ENCODE results near the gene SLC18A3. TPM values are rescaled to one million over a fixed set of nuclear protein-coding genes. Genes with fewer than 3 reads are reported as not detected.

Gene SLC18A3
- total RNA-seq, 1 experiment from 2014 or later = not detected

DNA sequence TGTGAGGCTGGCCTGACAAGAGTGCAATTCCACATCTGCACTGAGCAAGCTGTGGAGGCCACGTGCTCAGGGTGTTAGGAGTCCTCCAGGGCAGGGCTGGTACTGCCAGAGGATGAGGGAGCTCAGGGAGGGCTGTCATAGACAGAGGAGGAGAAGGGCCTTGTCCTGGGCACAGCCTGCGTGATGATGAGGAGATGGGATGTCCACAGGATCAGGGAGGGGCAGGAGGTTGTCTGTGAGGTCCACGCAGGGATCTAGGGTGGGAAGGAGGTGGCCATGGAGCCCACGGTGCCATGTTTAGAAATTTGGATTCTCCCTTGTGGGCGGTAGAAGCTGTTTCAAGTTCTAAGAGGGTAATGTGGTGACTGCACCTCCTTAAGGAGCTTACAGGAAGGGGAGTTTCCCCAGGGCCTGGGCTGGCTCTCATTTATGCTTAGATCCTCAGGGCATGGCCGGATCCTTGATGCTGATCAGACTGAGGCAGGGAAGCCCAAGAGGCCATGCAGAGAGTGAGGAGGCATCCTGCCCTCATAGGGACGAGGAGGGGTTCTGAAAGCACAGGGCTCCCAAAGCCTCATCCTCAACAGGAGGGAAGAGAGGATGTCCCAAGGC is 34.0 kb downstream of the SLC18A3 start:
- no peaks in the 10 kb centered on the region for H3K9me3 ChIP-seq (ENCODE audit: control insufficient read depth, low read depth, low read length)
- H3K9ac ChIP-seq (ENCODE audit: extremely low read depth, insufficient read length, low read length) = no peak overlapping the region
- H3K9me3 Mint-ChIP-seq = no peaks in the 10 kb centered on the region
- H3K27me3 ChIP-seq (ENCODE audit: insufficient read depth, low read length) = no peaks in the 10 kb centered on the region; the same call in 1 of the 2 replicates
- no peak overlapping the region for H3K56ac ChIP-seq (ENCODE audit: insufficient read length, low read depth, low read length)
- H2AFZ ChIP-seq (ENCODE audit: low read length) = no peak overlapping the region
- no peak overlapping the region for H3K23ac ChIP-seq (ENCODE audit: insufficient read length, low read depth, low read length)
- no peak overlapping the region for H4K8ac ChIP-seq (replicated peaks; ENCODE audit: insufficient read length, low read depth, low read length)
- no peak overlapping the region for H3K4me3 Mint-ChIP-seq
- H2BK20ac ChIP-seq (ENCODE audit: low read depth, low read length, poor library complexity, severe bottlenecking) = no peak overlapping the region
- no peak overlapping the region for H2AK5ac ChIP-seq (ENCODE audit: insufficient read length, low read length)
- no peak overlapping the region for H3T11ph ChIP-seq (ENCODE audit: low read length)
- no peak overlapping the region for H2BK120ac ChIP-seq (ENCODE audit: low read depth, low read length, poor library complexity, severe bottlenecking)
- H3K36me3 Mint-ChIP-seq (ENCODE audit: insufficient read depth in 1 of 3, low read depth in 3 of 3) = no peaks in the 10 kb centered on the region
- no peak overlapping the region for H2BK15ac ChIP-seq (ENCODE audit: low read depth, low read length)
- DNase-seq = no peak
- no peak overlapping the region for H2BK5ac ChIP-seq (ENCODE audit: insufficient read length, low read length)
- H4K20me1 ChIP-seq (ENCODE audit: control insufficient read depth, insufficient read depth, insufficient read length) = no peaks in the 10 kb centered on the region
- H3K27me3 Mint-ChIP-seq (ENCODE audit: low read depth) = peaks cover 47% of the 10 kb centered on the region
- H3K4ac ChIP-seq (ENCODE audit: low read depth, low read length) = no peak overlapping the region
- H3K4me2 ChIP-seq (ENCODE audit: insufficient read depth, insufficient read length, low read length) = no peak overlapping the region
- TF ChIP-seq, protein P1, sequence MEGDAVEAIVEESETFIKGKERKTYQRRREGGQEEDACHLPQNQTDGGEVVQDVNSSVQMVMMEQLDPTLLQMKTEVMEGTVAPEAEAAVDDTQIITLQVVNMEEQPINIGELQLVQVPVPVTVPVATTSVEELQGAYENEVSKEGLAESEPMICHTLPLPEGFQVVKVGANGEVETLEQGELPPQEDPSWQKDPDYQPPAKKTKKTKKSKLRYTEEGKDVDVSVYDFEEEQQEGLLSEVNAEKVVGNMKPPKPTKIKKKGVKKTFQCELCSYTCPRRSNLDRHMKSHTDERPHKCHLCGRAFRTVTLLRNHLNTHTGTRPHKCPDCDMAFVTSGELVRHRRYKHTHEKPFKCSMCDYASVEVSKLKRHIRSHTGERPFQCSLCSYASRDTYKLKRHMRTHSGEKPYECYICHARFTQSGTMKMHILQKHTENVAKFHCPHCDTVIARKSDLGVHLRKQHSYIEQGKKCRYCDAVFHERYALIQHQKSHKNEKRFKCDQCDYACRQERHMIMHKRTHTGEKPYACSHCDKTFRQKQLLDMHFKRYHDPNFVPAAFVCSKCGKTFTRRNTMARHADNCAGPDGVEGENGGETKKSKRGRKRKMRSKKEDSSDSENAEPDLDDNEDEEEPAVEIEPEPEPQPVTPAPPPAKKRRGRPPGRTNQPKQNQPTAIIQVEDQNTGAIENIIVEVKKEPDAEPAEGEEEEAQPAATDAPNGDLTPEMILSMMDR (conservative IDR thresholded peaks at IDR 0.05) = no peak
- no peaks in the 10 kb centered on the region for H3K4me1 ChIP-seq (ENCODE audit: insufficient read depth, low read length)
- no peaks in the 10 kb centered on the region for H3K23me2 ChIP-seq (ENCODE audit: insufficient read length, low read depth, low read length, poor library complexity, severe bottlenecking)
- no peaks in the 10 kb centered on the region for H3K79me2 ChIP-seq (ENCODE audit: insufficient read depth, low read length)
- no peak overlapping the region; a peak in 1 of 7 replicates for H3K27ac Mint-ChIP-seq
- H3K27ac ChIP-seq (ENCODE audit: insufficient read length, low read depth, low read length) = no peak overlapping the region
- H3K14ac ChIP-seq (ENCODE audit: insufficient read depth, low read length) = no peak overlapping the region; the same call in 1 of the 2 replicates
- H3K18ac ChIP-seq (ENCODE audit: insufficient read length, low read depth, low read length) = no peak overlapping the region
- H4K91ac ChIP-seq (ENCODE audit: insufficient read length, low read depth, low read length) = no peak overlapping the region
- H2BK12ac ChIP-seq (ENCODE audit: insufficient read length, low read depth, low read length) = no peak overlapping the region
- no peak overlapping the region for H4K5ac ChIP-seq (ENCODE audit: insufficient read length, low read depth, low read length)
- peaks cover 0 to 9% of the 10 kb centered on the region in 2 experiments for H3K4me1 Mint-ChIP-seq
- WGBS (ENCODE audit: extremely low coverage, insufficient read length, low lambda C conversion rate) = no CpG with 5 or more reads among the region's 7 CpGs
- no peaks in the 10 kb centered on the region for H3K79me1 ChIP-seq (ENCODE audit: insufficient read depth, low read depth, low read length, poor library complexity, severe bottlenecking)

Data from H9 (cell line).